H9 (cell line): ENCODE results near the gene RAMP3. TPM values are rescaled to one million over a fixed set of nuclear protein-coding genes. Genes with fewer than 3 reads are reported as not detected.

ENCODE experiments used
- DNase-seq: peaks from one replicate; pipeline ENCODE4 v3.0.0-alpha.2; 2017
- H2AFZ ChIP-seq: one replicate; pipeline ENCODE4 v1.6.1; 2013; ENCODE audit warnings: mild to moderate bottlenecking, low read length, control low read depth, moderate library complexity
- H2AK5ac ChIP-seq: 2 replicates; pipeline ENCODE4 v1.6.1; 2013; ENCODE audit warnings: low read length, control low read depth, mixed read lengths; ENCODE audit not compliant: insufficient read length
- H2BK120ac ChIP-seq: one replicate; pipeline ENCODE4 v1.6.1; 2013; ENCODE audit warnings: low read depth, mild to moderate bottlenecking, low read length, control low read depth, inconsistent platforms; ENCODE audit not compliant: poor library complexity, severe bottlenecking
- H2BK12ac ChIP-seq: 2 replicates; pipeline ENCODE4 v1.6.1; 2013; ENCODE audit warnings: low read length, control low read depth, mixed read lengths, low read depth; ENCODE audit not compliant: insufficient read length
- H2BK15ac ChIP-seq: 2 replicates; pipeline ENCODE4 v1.6.1; 2013; ENCODE audit warnings: low read depth, low read length, control low read depth
- H2BK20ac ChIP-seq: one replicate; pipeline ENCODE4 v1.6.1; 2013; ENCODE audit warnings: low read depth, mild to moderate bottlenecking, low read length, control low read depth, inconsistent platforms; ENCODE audit not compliant: poor library complexity, severe bottlenecking
- H2BK5ac ChIP-seq: 2 replicates; pipeline ENCODE4 v1.6.1; 2013; ENCODE audit warnings: low read length, control low read depth, mixed read lengths; ENCODE audit not compliant: insufficient read length
- H3K14ac ChIP-seq: 2 replicates; pipeline ENCODE4 v1.6.1; 2013; ENCODE audit warnings: low read length, control low read depth; ENCODE audit not compliant: insufficient read depth
- H3K18ac ChIP-seq: 2 replicates; pipeline ENCODE4 v1.6.1; 2013; ENCODE audit warnings: low read depth, mild to moderate bottlenecking, mixed read lengths, low read length, control low read depth; ENCODE audit not compliant: insufficient read length
- H3K23ac ChIP-seq: 2 replicates; pipeline ENCODE4 v1.6.1; 2013; ENCODE audit warnings: low read length, control low read depth, mixed read lengths, low read depth; ENCODE audit not compliant: insufficient read length
- H3K23me2 ChIP-seq: 2 replicates; pipeline ENCODE4 v1.6.1; 2013; ENCODE audit warnings: low read depth, mild to moderate bottlenecking, mixed read lengths, low read length, control low read depth; ENCODE audit not compliant: insufficient read length, poor library complexity, severe bottlenecking
- H3K27ac ChIP-seq: 2 replicates; pipeline ENCODE4 v1.5.1; 2013; ENCODE audit warnings: low read length, control low read depth, mixed read lengths, low read depth; ENCODE audit not compliant: insufficient read length
- H3K27me3 ChIP-seq: 2 replicates; pipeline ENCODE4 v1.6.1; 2013; ENCODE audit warnings: low read length, control low read depth, inconsistent platforms; ENCODE audit not compliant: insufficient read depth
- H3K4ac ChIP-seq: 2 replicates; pipeline ENCODE4 v1.6.1; 2013; ENCODE audit warnings: low read depth, mild to moderate bottlenecking, control low read depth, inconsistent platforms, low read length, moderate library complexity
- H3K4me1 ChIP-seq: 2 replicates; pipeline ENCODE4 v1.6.1; 2013; ENCODE audit warnings: low read length, control low read depth, inconsistent platforms; ENCODE audit not compliant: insufficient read depth
- H3K4me2 ChIP-seq: 2 replicates; pipeline ENCODE4 v1.6.1; 2013; ENCODE audit warnings: low read length, control low read depth, mixed read lengths; ENCODE audit not compliant: insufficient read length, insufficient read depth
- H3K56ac ChIP-seq: 2 replicates; pipeline ENCODE4 v1.6.1; 2013; ENCODE audit warnings: low read depth, mild to moderate bottlenecking, mixed read lengths, low read length, control low read depth; ENCODE audit not compliant: insufficient read length
- H3K79me1 ChIP-seq: 2 replicates; pipeline ENCODE4 v1.6.1; 2013; ENCODE audit warnings: low read depth, mild to moderate bottlenecking, moderate library complexity, low read length, control low read depth, inconsistent platforms; ENCODE audit not compliant: insufficient read depth, poor library complexity, severe bottlenecking
- H3K79me2 ChIP-seq: 2 replicates; pipeline ENCODE4 v1.6.1; 2013; ENCODE audit warnings: low read length, control low read depth, inconsistent platforms; ENCODE audit not compliant: insufficient read depth
- H3K9ac ChIP-seq: 2 replicates; pipeline ENCODE4 v1.6.1; 2013; ENCODE audit warnings: low read length, control low read depth, mixed read lengths; ENCODE audit not compliant: insufficient read length; ENCODE audit errors: extremely low read depth
- H3K9me3 ChIP-seq: one replicate; pipeline ENCODE4 v1.6.1; 2013; ENCODE audit warnings: low read depth, low read length, inconsistent platforms; ENCODE audit not compliant: control insufficient read depth
- H3T11ph ChIP-seq: one replicate; pipeline ENCODE4 v1.6.1; 2013; ENCODE audit warnings: mild to moderate bottlenecking, low read length, control low read depth, inconsistent platforms
- H4K20me1 ChIP-seq: one replicate; pipeline ENCODE4 v1.6.1; 2013; ENCODE audit not compliant: control insufficient read depth, insufficient read length, insufficient read depth
- H4K5ac ChIP-seq: 2 replicates; pipeline ENCODE4 v1.6.1; 2013; ENCODE audit warnings: low read depth, mild to moderate bottlenecking, mixed read lengths, low read length, control low read depth; ENCODE audit not compliant: insufficient read length
- H4K8ac ChIP-seq: replicated peaks from 2 replicates; pipeline ENCODE4 v1.6.1; 2013; ENCODE audit warnings: low read length, control low read depth, mixed read lengths, low read depth; ENCODE audit not compliant: insufficient read length
- H4K91ac ChIP-seq: 2 replicates; pipeline ENCODE4 v1.6.1; 2013; ENCODE audit warnings: low read depth, mild to moderate bottlenecking, moderate library complexity, mixed read lengths, low read length, control low read depth; ENCODE audit not compliant: insufficient read length
- H3K27ac Mint-ChIP-seq, 3 experiments: 2 replicates in 2 of 3; 3 replicates in 1 of 3; pipeline ENCODE4 v1.8.0; 2020 to 2021; ENCODE audit warnings: mixed read lengths in 3 of 3, mild to moderate bottlenecking in 1 of 3, moderate library complexity in 1 of 3
- H3K27me3 Mint-ChIP-seq: 2 replicates; pipeline ENCODE4 v1.8.0; 2021; ENCODE audit warnings: low read depth, mild to moderate bottlenecking, moderate library complexity, mixed read lengths
- H3K36me3 Mint-ChIP-seq, 3 experiments: 2 replicates in 2 of 3; 3 replicates in 1 of 3; pipeline ENCODE4 v1.8.0; 2020 to 2021; ENCODE audit warnings: low read depth in 3 of 3, mixed read lengths in 3 of 3; ENCODE audit not compliant: insufficient read depth in 1 of 3
- H3K4me1 Mint-ChIP-seq, 2 experiments: 2 replicates each; pipeline ENCODE4 v1.8.0; 2020; ENCODE audit warnings: mixed read lengths in 2 of 2
- H3K4me3 Mint-ChIP-seq, 2 experiments: 2 replicates in 1 of 2; 3 replicates in 1 of 2; pipeline ENCODE4 v1.8.0; 2020 to 2021; ENCODE audit warnings: mild to moderate bottlenecking in 2 of 2, mixed read lengths in 2 of 2, moderate library complexity in 1 of 2
- H3K9me3 Mint-ChIP-seq, 2 experiments: 2 replicates in 1 of 2; 3 replicates in 1 of 2; pipeline ENCODE4 v1.8.0; 2020; ENCODE audit warnings: mild to moderate bottlenecking in 2 of 2, mixed read lengths in 2 of 2, moderate library complexity in 1 of 2
- WGBS: extraction: QIAGEN DNeasy Blood & Tissue Kit; methylation state at CpG from one replicate; pipeline ENCODE4 v1.1.7; 2013; ENCODE audit warnings: missing lambda C conversion rate, low lambda C conversion rate, mixed read lengths; ENCODE audit not compliant: insufficient read length; ENCODE audit errors: extremely low coverage; 5-methylcytosine and 5-hydroxymethylcytosine counted together
- total RNA-seq: library from RNA; stranded (reverse); gene quantifications from 2 replicates; pipeline ENCODE4 v1.2.1, GENCODE V29; 2021
- TF ChIP-seq, protein P1 (sequence below): fragments of 200-600 bp; sonication (generic); conservative IDR thresholded peaks from 3 replicates; pipeline ENCODE4 v1.8.0; 2021; ENCODE audit warnings: antibody characterized with exemption, mild to moderate bottlenecking

RAMP3 gene
- total RNA-seq, 1 experiment from 2014 or later: 0.63 TPM

DNA sequence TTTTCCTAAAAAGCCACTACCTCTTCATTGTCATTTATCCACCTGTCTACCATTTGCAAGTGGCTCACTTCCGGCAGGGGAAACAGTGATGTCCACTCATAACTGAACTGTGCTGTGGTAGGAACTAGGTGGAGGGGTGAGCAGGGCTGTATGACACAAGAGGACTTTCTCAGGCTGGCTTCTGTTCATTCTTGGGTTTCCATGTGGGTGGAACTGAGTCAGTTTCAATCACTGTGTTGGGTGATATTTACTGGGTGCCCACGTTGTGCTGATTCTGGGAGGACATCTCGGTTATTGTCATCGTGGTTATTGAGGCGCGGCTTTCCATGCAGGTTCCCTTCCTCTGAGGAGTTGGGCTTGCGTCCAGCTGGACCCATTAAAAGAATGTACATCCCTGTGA lies 38.8 kb downstream of the RAMP3 start:
- Histone ChIP-seq H4K8ac (no peak overlapping the region), H3K9me3 (no peaks in the 10 kb centered on the region), H2BK20ac (no peak overlapping the region), H2AK5ac (no peak overlapping the region), H3K14ac (no peak overlapping the region), H3K23ac (no peak overlapping the region), H3K27ac (no peak overlapping the region), H3K79me1 (no peaks in the 10 kb centered on the region), H2BK12ac (no peak overlapping the region), H2AFZ (no peak overlapping the region), H3K4ac (no peak overlapping the region), H3K9ac (no peak overlapping the region), H3K27me3 (no peaks in the 10 kb centered on the region), H3K4me1 (no peaks in the 10 kb centered on the region), H3K23me2 (no peaks in the 10 kb centered on the region), H3K56ac (no peak overlapping the region), H3K18ac (no peak overlapping the region), H2BK15ac (no peak overlapping the region), H4K5ac (no peak overlapping the region), H4K91ac (no peak overlapping the region), H4K20me1 (no peaks in the 10 kb centered on the region), H2BK5ac (no peak overlapping the region), H2BK120ac (no peak overlapping the region), H3T11ph (no peak overlapping the region), H3K4me2 (no peak overlapping the region), H3K79me2 (no peaks in the 10 kb centered on the region; the same call in 1 of the 2 replicates)
- DNase-seq: no peak
- H3K4me3 Mint-ChIP-seq: no peak overlapping the region
- no peak overlapping the region for H3K27ac Mint-ChIP-seq
- H3K4me1 Mint-ChIP-seq: no peaks in the 10 kb centered on the region
- no peaks in the 10 kb centered on the region; a peak in 2 of 5 replicates for H3K9me3 Mint-ChIP-seq
- WGBS: no CpG with 5 or more reads among the region's 7 CpGs
- H3K27me3 Mint-ChIP-seq: peaks cover 11% of the 10 kb centered on the region
- no peaks in the 10 kb centered on the region; a peak in 1 of 7 replicates for H3K36me3 Mint-ChIP-seq
- TF ChIP-seq, protein P1, sequence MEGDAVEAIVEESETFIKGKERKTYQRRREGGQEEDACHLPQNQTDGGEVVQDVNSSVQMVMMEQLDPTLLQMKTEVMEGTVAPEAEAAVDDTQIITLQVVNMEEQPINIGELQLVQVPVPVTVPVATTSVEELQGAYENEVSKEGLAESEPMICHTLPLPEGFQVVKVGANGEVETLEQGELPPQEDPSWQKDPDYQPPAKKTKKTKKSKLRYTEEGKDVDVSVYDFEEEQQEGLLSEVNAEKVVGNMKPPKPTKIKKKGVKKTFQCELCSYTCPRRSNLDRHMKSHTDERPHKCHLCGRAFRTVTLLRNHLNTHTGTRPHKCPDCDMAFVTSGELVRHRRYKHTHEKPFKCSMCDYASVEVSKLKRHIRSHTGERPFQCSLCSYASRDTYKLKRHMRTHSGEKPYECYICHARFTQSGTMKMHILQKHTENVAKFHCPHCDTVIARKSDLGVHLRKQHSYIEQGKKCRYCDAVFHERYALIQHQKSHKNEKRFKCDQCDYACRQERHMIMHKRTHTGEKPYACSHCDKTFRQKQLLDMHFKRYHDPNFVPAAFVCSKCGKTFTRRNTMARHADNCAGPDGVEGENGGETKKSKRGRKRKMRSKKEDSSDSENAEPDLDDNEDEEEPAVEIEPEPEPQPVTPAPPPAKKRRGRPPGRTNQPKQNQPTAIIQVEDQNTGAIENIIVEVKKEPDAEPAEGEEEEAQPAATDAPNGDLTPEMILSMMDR: no peak
